ENCODE data around the gene KIF3A. TPM values are rescaled to one million over a fixed set of nuclear protein-coding genes. Genes with fewer than 3 reads are reported as not detected.

Gene KIF3A
- total RNA-seq, 1 experiment from 2014 or later, result 12.7 TPM

GRCh38 chr5:132760049-132760420, 22.7 kb upstream of the KIF3A start:
- no peak for TF ChIP-seq SRF (IDR thresholded peaks at IDR 0.05; ENCODE audit: low read depth)
- TF ChIP-seq CTCF (IDR thresholded peaks at IDR 0.05 in 2 of 3, conservative IDR thresholded peaks at IDR 0.05 in 1 of 3; ENCODE audit: borderline replicate concordance in 1 of 3, insufficient read depth in 1 of 3, low read depth in 2 of 3, low read length in 2 of 3), result no peak
- TF ChIP-seq CBX3 (IDR thresholded peaks at IDR 0.05; ENCODE audit: low read depth), result no peak
- no peak for TF ChIP-seq SIN3A (IDR thresholded peaks at IDR 0.05; ENCODE audit: low read depth)
- TF ChIP-seq JUND (IDR thresholded peaks at IDR 0.05), result no peak
- no peak for TF ChIP-seq POLR2AphosphoS5 (IDR thresholded peaks at IDR 0.05; ENCODE audit: low read depth, low read length)

GRCh38 chr5:132759114-132760048, 22.0 kb upstream of the KIF3A start:
- intact Hi-C loops (cut with micrococcal nuclease), result no loop called here
- Histone ChIP-seq H3K4me2 (ENCODE audit: low read length) (no peak overlapping the region), H3K27ac (ENCODE audit: low read depth, low read length) (no peak overlapping the region), H3K27me3 (ENCODE audit: insufficient read depth, low read length) (no peaks in the 10 kb centered on the region), H3K9ac (ENCODE audit: low read length) (no peak overlapping the region), H3K4me1 (ENCODE audit: control insufficient read depth in 1 of 2, insufficient read depth in 2 of 2, low read length in 2 of 2) (no peaks in the 10 kb centered on the region), H3K4me3 (replicated peaks in 1 of 2; ENCODE audit: low read depth in 1 of 2, low read length in 2 of 2) (no peak overlapping the region), H3K9me2 (ENCODE audit: insufficient read depth) (no peaks in the 10 kb centered on the region), H3K79me2 (ENCODE audit: insufficient read depth, low read length) (no peaks in the 10 kb centered on the region), H3K9me3 (ENCODE audit: control insufficient read depth in 1 of 2, insufficient read depth in 1 of 2, low read depth in 1 of 2, low read length in 2 of 2) (no peaks in the 10 kb centered on the region), H3K36me3 (ENCODE audit: control insufficient read depth in 1 of 2, insufficient read depth in 2 of 2, low read length in 2 of 2) (peaks cover 6 to 7% of the 10 kb centered on the region in 2 experiments; a peak in 2 of 4 replicates), H4K20me1 (ENCODE audit: insufficient read depth) (no peaks in the 10 kb centered on the region), H2AFZ (ENCODE audit: low read depth, low read length, poor library complexity, severe bottlenecking) (no peak overlapping the region)
- ChIA-PET RAD21 (ENCODE audit: low non-redundant PET in 1 of 2, low total read pairs in 2 of 2, uncharacterized antibody in 2 of 2, unreplicated experiment in 2 of 2) (no interaction called here), CTCF (no interaction called here), POLR2A (no interaction called here)
- DNase-seq (ENCODE audit: low read depth, low spot score), result no peak
- no peak for ATAC-seq
- BruUV-seq (replicated peaks), result no TSS peak
- no peak for TF ChIP-seq REST (IDR thresholded peaks at IDR 0.05; ENCODE audit: low read depth)
- no peak for TF ChIP-seq SP1 (IDR thresholded peaks at IDR 0.05; ENCODE audit: low read depth)
- TF ChIP-seq SRF (IDR thresholded peaks at IDR 0.05; ENCODE audit: low read depth), result no peak
- TF ChIP-seq FOSL1 (IDR thresholded peaks at IDR 0.05; ENCODE audit: low read depth), result no peak
- TF ChIP-seq ATF3 (IDR thresholded peaks at IDR 0.05), result no peak
- TF ChIP-seq SIN3A (IDR thresholded peaks at IDR 0.05; ENCODE audit: low read depth), result no peak
- TF ChIP-seq ZFX (IDR thresholded peaks at IDR 0.05), result no peak
- TF ChIP-seq RAD21 (IDR thresholded peaks at IDR 0.05; ENCODE audit: low read depth), result no peak

More at GRCh38 chr5:132760049-132760420, 22.7 kb upstream of the KIF3A start:
- DNase-seq (ENCODE audit: low read depth, low spot score), result no peak
- Histone ChIP-seq H3K4me3 (replicated peaks in 1 of 2; ENCODE audit: low read depth in 1 of 2, low read length in 2 of 2) (no peak overlapping the region), H4K20me1 (ENCODE audit: insufficient read depth) (no peaks in the 10 kb centered on the region), H3K9me2 (ENCODE audit: insufficient read depth) (no peaks in the 10 kb centered on the region), H3K9ac (ENCODE audit: low read length) (no peak overlapping the region), H3K36me3 (ENCODE audit: control insufficient read depth in 1 of 2, insufficient read depth in 2 of 2, low read length in 2 of 2) (peaks cover 7 to 11% of the 10 kb centered on the region in 2 experiments; a peak in 2 of 4 replicates), H3K27me3 (ENCODE audit: insufficient read depth, low read length) (no peaks in the 10 kb centered on the region), H3K79me2 (ENCODE audit: insufficient read depth, low read length) (no peaks in the 10 kb centered on the region), H3K27ac (ENCODE audit: low read depth, low read length) (no peak overlapping the region), H3K4me1 (ENCODE audit: control insufficient read depth in 1 of 2, insufficient read depth in 2 of 2, low read length in 2 of 2) (no peaks in the 10 kb centered on the region), H3K4me2 (ENCODE audit: low read length) (no peak overlapping the region), H2AFZ (ENCODE audit: low read depth, low read length, poor library complexity, severe bottlenecking) (no peak overlapping the region), H3K9me3 (ENCODE audit: control insufficient read depth in 1 of 2, insufficient read depth in 1 of 2, low read depth in 1 of 2, low read length in 2 of 2) (no peaks in the 10 kb centered on the region)
- intact Hi-C loops (cut with micrococcal nuclease), result no loop called here
- ChIA-PET POLR2A (no interaction called here), RAD21 (ENCODE audit: low non-redundant PET in 1 of 2, low total read pairs in 2 of 2, uncharacterized antibody in 2 of 2, unreplicated experiment in 2 of 2) (no interaction called here), CTCF (no interaction called here)
- BruUV-seq (replicated peaks), result no TSS peak
- no peak for ATAC-seq
